SK-N-SH (cell line): ENCODE measurements around the gene RTN4. TPM values are rescaled to one million over a fixed set of nuclear protein-coding genes. Genes with fewer than 3 reads are reported as not detected.
A peak's percentile ranks its signal among the peaks of the same experiment; 100 is the strongest.

Experiments used
- CTCF ChIA-PET: fragments of 300-600, 350-600 bp; formaldehyde crosslinking; extraction: SDS; loops from one replicate; lab custom pipeline; 2021; lab: Yijun Ruan, JAX
- POLR2A ChIA-PET: fragments of 350-600 bp; sonication (Branson Sonifier 250); formaldehyde crosslinking; extraction: SDS; loops from one replicate; lab custom pipeline; 2020; ENCODE audit warnings: antibody characterized with exemption, inconsistent platforms; lab: Yijun Ruan, JAX
- DNase-seq: peaks from one replicate; pipeline ENCODE4 v3.0.0; 2012
- H2AFZ ChIP-seq: fragments of 200-600 bp; sonication (generic); 2 replicates; pipeline ENCODE4 v1.8.1; 2016; ENCODE audit warnings: antibody characterized with exemption, mild to moderate bottlenecking, low read depth
- H3F3A ChIP-seq: fragments of 200-600 bp; sonication (generic); replicated peaks from 2 replicates; pipeline ENCODE3; 2016; ENCODE audit warnings: antibody characterized with exemption, mild to moderate bottlenecking; ENCODE audit not compliant: insufficient read depth
- H3K27ac ChIP-seq, 2 experiments: fragments of 200-500 bp in 1 of 2; fragments of 200-600 bp in 1 of 2; sonication (Bioruptor generic) in 1 of 2; sonication (generic), shearing (Covaris generic) in 1 of 2; 2 replicates each; pipeline versions ENCODE4 v1.5.1 to v1.6.1; 2014 to 2016; ENCODE audit warnings: low read depth in 2 of 2, inconsistent platforms in 1 of 2, low read length in 1 of 2, mild to moderate bottlenecking in 1 of 2, mixed read lengths in 1 of 2
- H3K27me3 ChIP-seq: fragments of 200-600 bp; sonication (generic), shearing (Covaris generic); 2 replicates; pipeline ENCODE4 v1.6.1; 2016; ENCODE audit warnings: mixed run types; ENCODE audit not compliant: insufficient read depth
- H3K36me3 ChIP-seq, 2 experiments: fragments of 200-500 bp in 1 of 2; fragments of 200-600 bp in 1 of 2; sonication (Bioruptor generic) in 1 of 2; sonication (generic) in 1 of 2; replicated peaks in 1 of 2; 2 replicates each; pipeline versions ENCODE3 to v1.5.1; 2014 to 2016; ENCODE audit warnings: low read length in 1 of 2, mild to moderate bottlenecking in 1 of 2; ENCODE audit not compliant: insufficient read depth in 2 of 2, control insufficient read depth in 1 of 2
- H3K4me1 ChIP-seq, 2 experiments: fragments of 200-500 bp in 1 of 2; fragments of 200-600 bp in 1 of 2; sonication (Bioruptor generic) in 1 of 2; sonication (generic), shearing (Covaris generic) in 1 of 2; 2 replicates each; pipeline versions ENCODE4 v1.5.1 to v1.6.1; 2014 to 2016; ENCODE audit warnings: low read depth in 1 of 2, low read length in 1 of 2, mixed run types in 1 of 2; ENCODE audit not compliant: insufficient read depth in 2 of 2, control insufficient read depth in 1 of 2
- H3K4me2 ChIP-seq: fragments of 200-600 bp; sonication (generic), shearing (Covaris generic); 2 replicates; pipeline ENCODE4 v1.6.1; 2017; ENCODE audit warnings: mixed run types
- H3K4me3 ChIP-seq, 2 experiments: fragments of 200-500 bp in 1 of 2; fragments of 200-600 bp in 1 of 2; sonication (Bioruptor generic) in 1 of 2; sonication (generic), shearing (Covaris generic) in 1 of 2; 2 replicates each; pipeline versions ENCODE4 v1.5.1 to v1.8.1; 2014 to 2016; ENCODE audit warnings: low read depth in 2 of 2, inconsistent platforms in 1 of 2, low read length in 1 of 2, mild to moderate bottlenecking in 1 of 2, mixed read lengths in 1 of 2, moderate library complexity in 1 of 2
- H3K79me2 ChIP-seq: fragments of 200-600 bp; sonication (generic); 2 replicates; pipeline ENCODE4 v1.8.1; 2017; ENCODE audit warnings: mild to moderate bottlenecking; ENCODE audit not compliant: insufficient read depth
- H3K9ac ChIP-seq: fragments of 200-600 bp; sonication (generic); 2 replicates; pipeline ENCODE4 v1.6.1; 2017; ENCODE audit warnings: mixed run types
- H3K9me2 ChIP-seq: fragments of 200-600 bp; sonication (generic); 2 replicates; pipeline ENCODE4 v1.6.1; 2017; ENCODE audit warnings: mixed run types
- H3K9me3 ChIP-seq: fragments of 200-600 bp; sonication (generic); 2 replicates; pipeline ENCODE4 v1.6.1; 2017; ENCODE audit warnings: mixed run types, mild to moderate bottlenecking, moderate library complexity
- H4K20me1 ChIP-seq: fragments of 200-600 bp; sonication (generic); 2 replicates; pipeline ENCODE4 v1.6.1; 2017; ENCODE audit warnings: mild to moderate bottlenecking, mixed run types; ENCODE audit not compliant: insufficient read depth
- EZH2phosphoT487 ChIP-seq: fragments of 200-600 bp; sonication (generic); IDR thresholded peaks from 2 replicates; pipeline ENCODE4 v1.6.1; 2017; ENCODE audit warnings: low read depth, mixed run types, mild to moderate bottlenecking, antibody characterized with exemption, moderate library complexity, borderline replicate concordance
- GATA2 ChIP-seq: sonication (generic); formaldehyde crosslinking; IDR thresholded peaks from 2 replicates; pipeline ENCODE4 v1.5.0; 2020; ENCODE audit warnings: mild to moderate bottlenecking, missing genetic modification reagents
- JUND ChIP-seq: IDR thresholded peaks from 2 replicates; pipeline ENCODE4 v1.4.0; 2012
- MEF2A ChIP-seq: IDR thresholded peaks from 2 replicates; pipeline ENCODE4 v1.4.0; 2012; ENCODE audit warnings: low read depth, borderline replicate concordance
- MXI1 ChIP-seq: IDR thresholded peaks from 2 replicates; pipeline ENCODE4 v1.6.1; 2012; ENCODE audit warnings: mild to moderate bottlenecking, low read depth, low read length, improper control_type of control experiment
- NFIC ChIP-seq: IDR thresholded peaks from 2 replicates; pipeline ENCODE4 v1.4.0; 2012; ENCODE audit warnings: borderline replicate concordance
- POLR2AphosphoS5 ChIP-seq: IDR thresholded peaks from 2 replicates; pipeline ENCODE4 v1.6.1; 2012; ENCODE audit warnings: low read depth, low read length
- RFX5 ChIP-seq: IDR thresholded peaks from 2 replicates; pipeline ENCODE4 v1.6.1; 2012; ENCODE audit warnings: mild to moderate bottlenecking, improper control_type of control experiment, low read length
- TCF12 ChIP-seq: IDR thresholded peaks from 2 replicates; pipeline ENCODE4 v1.4.0; 2012
- TEAD4 ChIP-seq: IDR thresholded peaks from 2 replicates; pipeline ENCODE4 v1.4.0; 2012; ENCODE audit warnings: mild to moderate bottlenecking, borderline replicate concordance; ENCODE audit not compliant: insufficient read depth
- YY1 ChIP-seq: IDR thresholded peaks from 2 replicates; pipeline ENCODE4 v1.4.0; 2012; ENCODE audit warnings: low read depth, mild to moderate bottlenecking
- ZBTB33 ChIP-seq: IDR thresholded peaks from 2 replicates; pipeline ENCODE4 v1.4.0; 2012; ENCODE audit warnings: low read depth, borderline replicate concordance
- WGBS: methylation state at CpG from one replicate; pipeline ENCODE4 v1.1.6; 2017; ENCODE audit warnings: low lambda C conversion rate; 5-methylcytosine and 5-hydroxymethylcytosine counted together
- polyA plus RNA-seq, 3 experiments: library from polyadenylated mRNA; depleted of rRNA; stranded (reverse); fragments of >200 nt; gene quantifications; 2 replicates each; pipeline ENCODE4 v1.2.3, GENCODE V29; 2012
- TF ChIP-seq, protein P1 (sequence below): IDR thresholded peaks from 2 replicates; pipeline ENCODE4; 2012
- TF ChIP-seq, protein P2 (sequence below): IDR thresholded peaks from 2 replicates; pipeline ENCODE4 v1.4.0; 2012; ENCODE audit warnings: low read depth
- TF ChIP-seq, protein P3 (sequence below): fragments of 150-350 bp; IDR thresholded peaks from 2 replicates; pipeline ENCODE4 v1.6.1; 2017; ENCODE audit warnings: antibody characterized with exemption, low read length, low read depth, borderline replicate concordance
- TF ChIP-seq, protein P4 (sequence below): fragments of 150-350 bp; IDR thresholded peaks from 2 replicates; pipeline ENCODE4 v1.6.1; 2016; ENCODE audit warnings: mild to moderate bottlenecking, low read depth, low read length
- TF ChIP-seq, protein P5 (sequence below): IDR thresholded peaks from 2 replicates; pipeline ENCODE4 v1.6.1; 2012; ENCODE audit warnings: mild to moderate bottlenecking, low read depth, low read length, moderate library complexity

RTN4 gene
- polyA plus RNA-seq, 1 of the 3 experiments (the other 2 are of a cell fraction): 315 TPM

GRCh38 chr2:55096586-55096985 is 46.3 kb upstream of the RTN4 start:
- H4K20me1 ChIP-seq: no peaks in the 10 kb centered on the region
- H3K79me2 ChIP-seq: no peaks in the 10 kb centered on the region; the same call in 1 of the 2 replicates
- H3K27me3 ChIP-seq: no peaks in the 10 kb centered on the region
- TF ChIP-seq GATA2 (CRISPR knock-in tag): no peak
- TF ChIP-seq POLR2AphosphoS5: no peak
- no peak for TF ChIP-seq NFIC
- no peak for TF ChIP-seq TCF12
- TF ChIP-seq TEAD4: no peak
- TF ChIP-seq RFX5: no peak
- TF ChIP-seq, protein P1, sequence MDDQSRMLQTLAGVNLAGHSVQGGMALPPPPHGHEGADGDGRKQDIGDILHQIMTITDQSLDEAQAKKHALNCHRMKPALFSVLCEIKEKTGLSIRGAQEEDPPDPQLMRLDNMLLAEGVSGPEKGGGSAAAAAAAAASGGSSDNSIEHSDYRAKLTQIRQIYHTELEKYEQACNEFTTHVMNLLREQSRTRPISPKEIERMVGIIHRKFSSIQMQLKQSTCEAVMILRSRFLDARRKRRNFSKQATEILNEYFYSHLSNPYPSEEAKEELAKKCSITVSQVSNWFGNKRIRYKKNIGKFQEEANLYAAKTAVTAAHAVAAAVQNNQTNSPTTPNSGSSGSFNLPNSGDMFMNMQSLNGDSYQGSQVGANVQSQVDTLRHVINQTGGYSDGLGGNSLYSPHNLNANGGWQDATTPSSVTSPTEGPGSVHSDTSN: no peak
- TF ChIP-seq ZBTB33: no peak
- TF ChIP-seq, protein P2, sequence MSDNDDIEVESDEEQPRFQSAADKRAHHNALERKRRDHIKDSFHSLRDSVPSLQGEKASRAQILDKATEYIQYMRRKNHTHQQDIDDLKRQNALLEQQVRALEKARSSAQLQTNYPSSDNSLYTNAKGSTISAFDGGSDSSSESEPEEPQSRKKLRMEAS: no peak
- TF ChIP-seq EZH2phosphoT487: no peak
- TF ChIP-seq, all 33 proteins: peak for 0
- H3K9ac ChIP-seq: no peak overlapping the region
- H3K36me3 ChIP-seq: no peaks in the 10 kb centered on the region
- POLR2A ChIA-PET: no interaction called here
- H3K9me3 ChIP-seq: no peaks in the 10 kb centered on the region
- H3K4me1 ChIP-seq: peaks cover 7 to 63% of the 10 kb centered on the region in 2 experiments; a peak in 3 of 4 replicates
- no peaks in the 10 kb centered on the region for H3K9me2 ChIP-seq
- peaks cover 56% of the 10 kb centered on the region for H3F3A ChIP-seq
- WGBS: 93% methylated on average over 3 of the region's 3 CpGs
- peak overlapping the region; percentile 24 to 52; a peak in 3 of 4 replicates for H3K27ac ChIP-seq
- H3K4me2 ChIP-seq: no peak overlapping the region
- CTCF ChIA-PET: interaction anchor here (1.6 kb wide), 1 partner anchor 72 kb away, joined by 5 read pairs; no protein-coding TSS in a partner anchor
- H3K4me3 ChIP-seq: no peak overlapping the region
- H2AFZ ChIP-seq: no peak overlapping the region; the same call in none of the 2 replicates
- no peak for DNase-seq

GRCh38 chr2:55093381-55093780 is 43.1 kb upstream of the RTN4 start:
- Histone ChIP-seq H3K27ac (peak overlapping the region in 1 of 2 experiments; percentile 73; a peak in 2 of 4 replicates), H3K9ac (peak overlapping the region; percentile 16; the same call in 1 of the 2 replicates), H3K4me2 (peak overlapping the region; percentile 38; the same call in 1 of the 2 replicates), H2AFZ (no peak overlapping the region; the same call in 1 of the 2 replicates), H3K79me2 (no peaks in the 10 kb centered on the region; the same call in 1 of the 2 replicates), H3K4me1 (peaks cover 5 to 33% of the 10 kb centered on the region in 2 experiments; a peak in 2 of 4 replicates), H3K27me3 (no peaks in the 10 kb centered on the region), H3K36me3 (no peaks in the 10 kb centered on the region), H3K9me2 (no peaks in the 10 kb centered on the region), H3K9me3 (no peaks in the 10 kb centered on the region), H4K20me1 (no peaks in the 10 kb centered on the region), H3F3A (peaks cover 25% of the 10 kb centered on the region), H3K4me3 (no peak overlapping the region)
- 15% methylated on average over 4 of the region's 4 CpGs for WGBS
- POLR2A ChIA-PET: no interaction called here
- DNase-seq: no peak
- CTCF ChIA-PET: interaction anchor here (1.2 kb wide), 1 partner anchor 26 kb away, joined by 3 read pairs; no protein-coding TSS in a partner anchor
- no peak for TF ChIP-seq MXI1
- TF ChIP-seq, protein P3, sequence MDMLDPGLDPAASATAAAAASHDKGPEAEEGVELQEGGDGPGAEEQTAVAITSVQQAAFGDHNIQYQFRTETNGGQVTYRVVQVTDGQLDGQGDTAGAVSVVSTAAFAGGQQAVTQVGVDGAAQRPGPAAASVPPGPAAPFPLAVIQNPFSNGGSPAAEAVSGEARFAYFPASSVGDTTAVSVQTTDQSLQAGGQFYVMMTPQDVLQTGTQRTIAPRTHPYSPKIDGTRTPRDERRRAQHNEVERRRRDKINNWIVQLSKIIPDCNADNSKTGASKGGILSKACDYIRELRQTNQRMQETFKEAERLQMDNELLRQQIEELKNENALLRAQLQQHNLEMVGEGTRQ: no peak
- TF ChIP-seq GATA2 (CRISPR knock-in tag): no peak
- TF ChIP-seq, protein P4, sequence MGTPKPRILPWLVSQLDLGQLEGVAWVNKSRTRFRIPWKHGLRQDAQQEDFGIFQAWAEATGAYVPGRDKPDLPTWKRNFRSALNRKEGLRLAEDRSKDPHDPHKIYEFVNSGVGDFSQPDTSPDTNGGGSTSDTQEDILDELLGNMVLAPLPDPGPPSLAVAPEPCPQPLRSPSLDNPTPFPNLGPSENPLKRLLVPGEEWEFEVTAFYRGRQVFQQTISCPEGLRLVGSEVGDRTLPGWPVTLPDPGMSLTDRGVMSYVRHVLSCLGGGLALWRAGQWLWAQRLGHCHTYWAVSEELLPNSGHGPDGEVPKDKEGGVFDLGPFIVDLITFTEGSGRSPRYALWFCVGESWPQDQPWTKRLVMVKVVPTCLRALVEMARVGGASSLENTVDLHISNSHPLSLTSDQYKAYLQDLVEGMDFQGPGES: no peak
- TF ChIP-seq YY1: no peak
- TF ChIP-seq MEF2A: no peak
- TF ChIP-seq, protein P1: peak; percentile 47; the same call in 1 of the 2 replicates
- TF ChIP-seq, protein P5, sequence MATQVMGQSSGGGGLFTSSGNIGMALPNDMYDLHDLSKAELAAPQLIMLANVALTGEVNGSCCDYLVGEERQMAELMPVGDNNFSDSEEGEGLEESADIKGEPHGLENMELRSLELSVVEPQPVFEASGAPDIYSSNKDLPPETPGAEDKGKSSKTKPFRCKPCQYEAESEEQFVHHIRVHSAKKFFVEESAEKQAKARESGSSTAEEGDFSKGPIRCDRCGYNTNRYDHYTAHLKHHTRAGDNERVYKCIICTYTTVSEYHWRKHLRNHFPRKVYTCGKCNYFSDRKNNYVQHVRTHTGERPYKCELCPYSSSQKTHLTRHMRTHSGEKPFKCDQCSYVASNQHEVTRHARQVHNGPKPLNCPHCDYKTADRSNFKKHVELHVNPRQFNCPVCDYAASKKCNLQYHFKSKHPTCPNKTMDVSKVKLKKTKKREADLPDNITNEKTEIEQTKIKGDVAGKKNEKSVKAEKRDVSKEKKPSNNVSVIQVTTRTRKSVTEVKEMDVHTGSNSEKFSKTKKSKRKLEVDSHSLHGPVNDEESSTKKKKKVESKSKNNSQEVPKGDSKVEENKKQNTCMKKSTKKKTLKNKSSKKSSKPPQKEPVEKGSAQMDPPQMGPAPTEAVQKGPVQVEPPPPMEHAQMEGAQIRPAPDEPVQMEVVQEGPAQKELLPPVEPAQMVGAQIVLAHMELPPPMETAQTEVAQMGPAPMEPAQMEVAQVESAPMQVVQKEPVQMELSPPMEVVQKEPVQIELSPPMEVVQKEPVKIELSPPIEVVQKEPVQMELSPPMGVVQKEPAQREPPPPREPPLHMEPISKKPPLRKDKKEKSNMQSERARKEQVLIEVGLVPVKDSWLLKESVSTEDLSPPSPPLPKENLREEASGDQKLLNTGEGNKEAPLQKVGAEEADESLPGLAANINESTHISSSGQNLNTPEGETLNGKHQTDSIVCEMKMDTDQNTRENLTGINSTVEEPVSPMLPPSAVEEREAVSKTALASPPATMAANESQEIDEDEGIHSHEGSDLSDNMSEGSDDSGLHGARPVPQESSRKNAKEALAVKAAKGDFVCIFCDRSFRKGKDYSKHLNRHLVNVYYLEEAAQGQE: peak; percentile 45; the same call in 1 of the 2 replicates
- peak; percentile 93 for TF ChIP-seq JUND
